ENCODE results near the gene LEKR1. TPM values are rescaled to one million over a fixed set of nuclear protein-coding genes. Genes with fewer than 3 reads are reported as not detected.
A peak's percentile ranks its signal among the peaks of the same experiment; 100 is the strongest.

The LEKR1 gene
- total RNA-seq, 4 donors from 2014 or later = 6.3 to 7.5 (median 6.8) TPM

DNA sequence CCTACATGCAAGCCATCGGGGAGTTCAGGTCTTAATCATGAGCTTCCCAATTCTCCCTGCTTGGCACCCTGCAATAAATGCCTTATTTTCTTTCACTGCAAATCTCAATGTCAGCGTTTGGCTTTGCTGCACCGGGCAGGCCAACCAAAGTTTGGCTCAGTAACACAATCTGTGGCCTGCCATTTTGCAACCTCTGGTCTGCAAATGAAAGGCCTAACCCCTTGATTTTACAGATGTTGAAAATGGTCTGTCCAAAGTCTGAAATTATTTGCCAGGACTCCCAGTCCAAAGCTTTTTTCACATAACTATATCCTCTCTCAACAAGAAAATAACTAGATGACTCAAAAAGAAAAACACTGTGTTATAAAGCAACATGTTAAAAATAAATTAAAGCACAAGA lies 34.0 kb upstream of the LEKR1 start:
- Histone ChIP-seq H3K36me3 (no peaks in the 10 kb centered on the region), H3K4me3 (replicated peaks in 1 of 3) (no peak overlapping the region), H3K27ac (no peak overlapping the region), H3K4me1 (peaks cover 12 to 21% of the 10 kb centered on the region in 2 donors), H3K27me3 (no peaks in the 10 kb centered on the region), H3K9me3 (no peaks in the 10 kb centered on the region)
- TF ChIP-seq CTCF (IDR thresholded peaks at IDR 0.05) (no peak), POLR2A (IDR thresholded peaks at IDR 0.05) (no peak)
- no peak for DNase-seq
- intact Hi-C loops (cut with DNase I) = no loop called here
- WGBS, 2 donors = 83 to 88% methylated on average over 3 of the region's 3 CpGs

- Histone ChIP-seq H3K4me1 (peaks cover 12 to 21% of the 10 kb centered on the region in 2 donors), H3K9me3 (no peaks in the 10 kb centered on the region), H3K27me3 (no peaks in the 10 kb centered on the region), H3K4me3 (replicated peaks in 1 of 3) (no peak overlapping the region), H3K36me3 (no peaks in the 10 kb centered on the region), H3K27ac (peak overlapping the region; percentile 8 to 66 (median 59))
- intact Hi-C loops (cut with DNase I) = no loop called here
- DNase-seq = no peak
- WGBS, 2 donors = 57 to 59% methylated on average over 3 of the region's 3 CpGs
- TF ChIP-seq POLR2A (IDR thresholded peaks at IDR 0.05) (no peak), CTCF (IDR thresholded peaks at IDR 0.05) (no peak)
These were observed 33.6 kb upstream of the LEKR1 start for GRCh38 chr3:156792536-156792935.

DNA sequence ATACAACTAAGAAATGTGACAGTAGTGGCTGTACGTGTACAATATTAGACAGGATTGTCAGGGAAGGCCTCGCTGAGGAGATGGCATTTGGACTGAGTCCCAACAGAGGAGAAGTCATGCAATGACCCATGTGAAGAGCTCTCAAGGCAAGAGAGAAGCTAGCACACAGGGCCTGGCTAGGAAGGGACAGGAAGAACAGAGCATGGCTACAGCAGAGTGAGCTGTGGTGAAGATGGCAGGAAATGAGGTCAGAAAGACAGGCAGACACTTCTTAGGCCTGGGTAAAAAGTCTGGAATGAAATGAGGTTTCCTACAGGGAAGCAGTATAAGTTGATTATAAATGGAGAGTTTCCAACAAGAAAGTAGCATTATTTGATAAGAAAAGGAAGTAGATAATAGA lies 33.2 kb upstream of the LEKR1 start:
- Histone ChIP-seq H3K4me3 (replicated peaks in 1 of 3) (no peak overlapping the region), H3K27ac (peak overlapping the region; percentile 8 to 66 (median 59)), H3K36me3 (no peaks in the 10 kb centered on the region), H3K4me1 (peaks cover 12 to 21% of the 10 kb centered on the region in 2 donors), H3K9me3 (no peaks in the 10 kb centered on the region), H3K27me3 (no peaks in the 10 kb centered on the region)
- 37 to 44% methylated on average over 2 of the region's 2 CpGs for WGBS, 2 donors
- DNase-seq = peak; percentile 73 to 75
- intact Hi-C loops (cut with DNase I) = no loop called here
- TF ChIP-seq CTCF (IDR thresholded peaks at IDR 0.05) (no peak), POLR2A (IDR thresholded peaks at IDR 0.05) (no peak)

- WGBS, 2 donors = 76 to 78% methylated on average over 1 of the region's 1 CpG
- Histone ChIP-seq H3K36me3 (no peaks in the 10 kb centered on the region), H3K4me3 (replicated peaks in 1 of 3) (no peak overlapping the region), H3K27me3 (no peaks in the 10 kb centered on the region), H3K4me1 (peaks cover 12 to 21% of the 10 kb centered on the region in 2 donors), H3K27ac (peak overlapping the region; percentile 8 to 66 (median 59)), H3K9me3 (no peaks in the 10 kb centered on the region)
- DNase-seq = no peak
- intact Hi-C loops (cut with DNase I) = no loop called here
- TF ChIP-seq CTCF (IDR thresholded peaks at IDR 0.05) (no peak), POLR2A (IDR thresholded peaks at IDR 0.05) (no peak)
These were observed 32.8 kb upstream of the LEKR1 start for GRCh38 chr3:156793400-156793799.

GRCh38 chr3:156793851-156794250 lies 32.3 kb upstream of the LEKR1 start:
- no peak for TF ChIP-seq POLR2A (IDR thresholded peaks at IDR 0.05)
- no peak for TF ChIP-seq CTCF (IDR thresholded peaks at IDR 0.05)
- Histone ChIP-seq H3K27ac (peak overlapping the region in 2 of 3 donors; percentile 59 to 66), H3K4me3 (replicated peaks in 1 of 3) (no peak overlapping the region), H3K36me3 (no peaks in the 10 kb centered on the region), H3K27me3 (no peaks in the 10 kb centered on the region), H3K9me3 (no peaks in the 10 kb centered on the region), H3K4me1 (peaks cover 12 to 21% of the 10 kb centered on the region in 2 donors)
- no peak for DNase-seq
- intact Hi-C loops (cut with DNase I) = no loop called here
- WGBS, 2 donors = 82 to 85% methylated on average over 2 of the region's 2 CpGs
